Smooth muscle cell (in vitro differentiated cells): ENCODE measurements around the gene CTNNA3. TPM values are rescaled to one million over a fixed set of nuclear protein-coding genes. Genes with fewer than 3 reads are reported as not detected.

Experiments used
- DNase-seq: peaks from one replicate; lab custom pipeline; 2025; ENCODE audit not compliant: unreplicated experiment; lab: John Stamatoyannopoulos, UW
- H2AFZ ChIP-seq: fragments of 200-600 bp; sonication (generic); 2 replicates; pipeline ENCODE4 v1.6.0; 2016; ENCODE audit warnings: antibody characterized with exemption, low read depth, mild to moderate bottlenecking
- H3F3A ChIP-seq: fragments of 200-600 bp; sonication (generic); 2 replicates; pipeline ENCODE4 v1.6.0; 2017; ENCODE audit warnings: antibody characterized with exemption, low read depth
- H3K27ac ChIP-seq: fragments of 200-600 bp; sonication (generic); 2 replicates; pipeline ENCODE4 v1.5.1; 2016; ENCODE audit warnings: low read depth, mild to moderate bottlenecking
- H3K27me3 ChIP-seq: fragments of 200-600 bp; sonication (generic); 2 replicates; pipeline ENCODE4 v1.6.1; 2016; ENCODE audit warnings: low read depth, mild to moderate bottlenecking
- H3K36me3 ChIP-seq: fragments of 200-600 bp; sonication (generic); 2 replicates; pipeline ENCODE4 v1.5.1; 2016; ENCODE audit warnings: low read depth
- H3K4me1 ChIP-seq: fragments of 200-600 bp; sonication (generic); 2 replicates; pipeline ENCODE4 v1.5.1; 2016; ENCODE audit warnings: low read depth
- H3K4me2 ChIP-seq: fragments of 200-600 bp; sonication (generic); 2 replicates; pipeline ENCODE4 v1.6.0; 2016; ENCODE audit warnings: mild to moderate bottlenecking
- H3K4me3 ChIP-seq: fragments of 200-600 bp; sonication (generic); 2 replicates; pipeline ENCODE4 v1.5.1; 2016; ENCODE audit warnings: mild to moderate bottlenecking
- H3K79me2 ChIP-seq: fragments of 200-600 bp; sonication (generic); 2 replicates; pipeline ENCODE4 v1.6.0; 2016; ENCODE audit warnings: low read depth, mild to moderate bottlenecking
- H3K9ac ChIP-seq: fragments of 200-600 bp; sonication (generic); 2 replicates; pipeline ENCODE4 v1.6.0; 2016; ENCODE audit warnings: low read depth
- H3K9me3 ChIP-seq: fragments of 200-600 bp; sonication (generic); replicated peaks from 2 replicates; pipeline ENCODE4 v1.5.1; 2016; ENCODE audit warnings: low read depth
- H4K20me1 ChIP-seq: fragments of 200-600 bp; sonication (generic); 2 replicates; pipeline ENCODE4 v1.6.0; 2016; ENCODE audit warnings: low read depth
- WGBS: methylation state at CpG from one replicate; pipeline ENCODE4 v1.1.7; 2016; ENCODE audit warnings: low lambda C conversion rate; 5-methylcytosine and 5-hydroxymethylcytosine counted together
- polyA plus RNA-seq: library from polyadenylated mRNA; unstranded; fragments of >200 nt; fragmentation: Nextera tagmentation; extraction: Ambion mirVana; gene quantifications from 2 replicates; pipeline ENCODE4 v1.2.1, GENCODE V29; 2016
- total RNA-seq: library from RNA; depleted of rRNA; stranded (reverse); fragments of >200 nt; gene quantifications from 2 replicates; pipeline ENCODE4 v1.2.3, GENCODE V29; 2014
- TF ChIP-seq, protein P1 (sequence below): fragments of 200-600 bp; sonication (generic); IDR thresholded peaks from 2 replicates; pipeline ENCODE4 v1.5.1; 2017; ENCODE audit warnings: borderline replicate concordance, mild to moderate bottlenecking, antibody characterized with exemption; ENCODE audit not compliant: insufficient read depth, poor library complexity, severe bottlenecking

The CTNNA3 gene
- total and polyA plus RNA-seq, 2 experiments from 2014 or later, result 1.3 TPM; not detected in 1

- H3K4me3 ChIP-seq, result no peak overlapping the region
- H3F3A ChIP-seq, result no peaks in the 10 kb centered on the region
- no peak overlapping the region for H2AFZ ChIP-seq
- no peaks in the 10 kb centered on the region for H3K4me1 ChIP-seq
- no peaks in the 10 kb centered on the region for H3K36me3 ChIP-seq
- TF ChIP-seq, protein P1, sequence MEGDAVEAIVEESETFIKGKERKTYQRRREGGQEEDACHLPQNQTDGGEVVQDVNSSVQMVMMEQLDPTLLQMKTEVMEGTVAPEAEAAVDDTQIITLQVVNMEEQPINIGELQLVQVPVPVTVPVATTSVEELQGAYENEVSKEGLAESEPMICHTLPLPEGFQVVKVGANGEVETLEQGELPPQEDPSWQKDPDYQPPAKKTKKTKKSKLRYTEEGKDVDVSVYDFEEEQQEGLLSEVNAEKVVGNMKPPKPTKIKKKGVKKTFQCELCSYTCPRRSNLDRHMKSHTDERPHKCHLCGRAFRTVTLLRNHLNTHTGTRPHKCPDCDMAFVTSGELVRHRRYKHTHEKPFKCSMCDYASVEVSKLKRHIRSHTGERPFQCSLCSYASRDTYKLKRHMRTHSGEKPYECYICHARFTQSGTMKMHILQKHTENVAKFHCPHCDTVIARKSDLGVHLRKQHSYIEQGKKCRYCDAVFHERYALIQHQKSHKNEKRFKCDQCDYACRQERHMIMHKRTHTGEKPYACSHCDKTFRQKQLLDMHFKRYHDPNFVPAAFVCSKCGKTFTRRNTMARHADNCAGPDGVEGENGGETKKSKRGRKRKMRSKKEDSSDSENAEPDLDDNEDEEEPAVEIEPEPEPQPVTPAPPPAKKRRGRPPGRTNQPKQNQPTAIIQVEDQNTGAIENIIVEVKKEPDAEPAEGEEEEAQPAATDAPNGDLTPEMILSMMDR, result no peak
- no peak for DNase-seq
- H3K27ac ChIP-seq, result no peak overlapping the region
- no peak overlapping the region for H3K9ac ChIP-seq
- H3K4me2 ChIP-seq, result no peak overlapping the region
- H3K27me3 ChIP-seq, result no peaks in the 10 kb centered on the region
- no peaks in the 10 kb centered on the region for H4K20me1 ChIP-seq
- no peaks in the 10 kb centered on the region for H3K9me3 ChIP-seq
- no peaks in the 10 kb centered on the region for H3K79me2 ChIP-seq
- WGBS, result 92% methylated on average over 1 of the region's 1 CpG
Measured at GRCh38 chr10:66281327-66281726, 1414.7 kb downstream of the CTNNA3 start.

DNA sequence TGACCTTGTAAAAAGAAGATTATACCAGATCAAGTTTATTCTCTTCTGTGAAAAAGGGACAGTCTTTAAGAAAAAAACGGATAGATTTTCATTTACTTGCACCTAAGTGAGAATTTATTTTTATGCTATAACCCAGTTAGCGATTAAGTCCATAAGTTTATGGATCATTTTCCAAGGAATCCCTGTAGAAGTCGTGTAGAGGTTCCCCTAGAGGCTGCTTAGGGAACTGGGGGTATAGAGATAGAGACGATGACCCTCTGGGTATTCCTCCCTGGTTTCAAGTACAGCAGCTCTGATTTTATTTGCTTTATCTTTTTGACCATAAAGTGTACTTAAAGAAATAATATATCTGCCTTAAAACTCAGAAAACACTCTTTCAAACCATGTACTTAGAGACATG, 1418.5 kb downstream of the CTNNA3 start:
- no peak overlapping the region for H2AFZ ChIP-seq
- no peak overlapping the region for H3K27ac ChIP-seq
- H3F3A ChIP-seq, result no peaks in the 10 kb centered on the region
- WGBS, result 64% methylated on average over 4 of the region's 4 CpGs
- H3K9me3 ChIP-seq, result no peaks in the 10 kb centered on the region
- H3K36me3 ChIP-seq, result no peaks in the 10 kb centered on the region
- H4K20me1 ChIP-seq, result no peaks in the 10 kb centered on the region
- TF ChIP-seq, protein P1, result no peak
- H3K4me1 ChIP-seq, result no peaks in the 10 kb centered on the region
- H3K4me2 ChIP-seq, result no peak overlapping the region
- no peaks in the 10 kb centered on the region for H3K27me3 ChIP-seq
- no peak for DNase-seq
- H3K4me3 ChIP-seq, result no peak overlapping the region
- no peak overlapping the region for H3K9ac ChIP-seq
- no peaks in the 10 kb centered on the region for H3K79me2 ChIP-seq

DNA sequence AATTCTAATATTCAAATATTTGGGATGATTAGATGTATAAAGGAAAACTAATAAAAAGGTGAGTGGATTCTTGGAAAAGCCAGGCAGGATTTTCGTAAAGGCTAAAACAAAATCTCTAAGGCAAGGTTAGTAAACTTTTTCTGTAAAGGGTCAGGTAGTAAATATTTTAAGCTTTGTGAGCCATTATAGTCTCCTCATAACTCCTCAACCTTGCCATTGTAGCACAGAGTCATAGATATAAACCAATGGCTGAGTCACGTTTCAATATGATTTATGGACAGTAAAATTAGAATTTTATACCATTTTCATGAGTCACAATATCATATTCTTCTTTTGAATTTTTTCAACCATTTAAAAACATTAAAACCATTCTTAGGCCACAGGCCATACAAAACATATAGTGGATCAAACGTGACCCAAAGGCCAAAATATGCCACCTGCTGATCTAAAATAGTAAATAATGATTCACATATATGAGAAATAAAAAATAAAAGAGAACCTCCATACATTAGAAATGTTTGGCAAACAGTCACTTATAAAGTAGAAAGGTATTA, 1422.0 kb downstream of the CTNNA3 start:
- H3K4me3 ChIP-seq, result no peak overlapping the region
- WGBS, result 91% methylated on average over 3 of the region's 3 CpGs
- no peaks in the 10 kb centered on the region for H4K20me1 ChIP-seq
- no peaks in the 10 kb centered on the region for H3K36me3 ChIP-seq
- no peak overlapping the region for H2AFZ ChIP-seq
- no peaks in the 10 kb centered on the region for H3K9me3 ChIP-seq
- no peaks in the 10 kb centered on the region for H3K79me2 ChIP-seq
- no peak overlapping the region for H3K9ac ChIP-seq
- H3K27ac ChIP-seq, result no peak overlapping the region
- no peaks in the 10 kb centered on the region for H3F3A ChIP-seq
- no peaks in the 10 kb centered on the region for H3K4me1 ChIP-seq
- no peak for DNase-seq
- H3K4me2 ChIP-seq, result no peak overlapping the region
- no peaks in the 10 kb centered on the region for H3K27me3 ChIP-seq
- TF ChIP-seq, protein P1, result no peak

GRCh38 chr10:66265398-66265797, 1430.6 kb downstream of the CTNNA3 start:
- H3K36me3 ChIP-seq, result no peaks in the 10 kb centered on the region
- H3K27ac ChIP-seq, result no peak overlapping the region
- 73% methylated on average over 1 of the region's 1 CpG for WGBS
- H3K79me2 ChIP-seq, result no peaks in the 10 kb centered on the region
- TF ChIP-seq, protein P1, result no peak
- no peaks in the 10 kb centered on the region for H3K27me3 ChIP-seq
- H3K4me2 ChIP-seq, result no peak overlapping the region
- H4K20me1 ChIP-seq, result no peaks in the 10 kb centered on the region
- H3K9me3 ChIP-seq, result no peaks in the 10 kb centered on the region
- H3K4me3 ChIP-seq, result no peak overlapping the region
- peaks cover 12% of the 10 kb centered on the region for H3K4me1 ChIP-seq
- no peak overlapping the region for H2AFZ ChIP-seq
- no peak overlapping the region for H3K9ac ChIP-seq
- no peaks in the 10 kb centered on the region for H3F3A ChIP-seq
- DNase-seq, result no peak
